D721Med (cell line): ENCODE results near the gene LIG3.

ENCODE experiments used
- DNase-seq: peaks from one replicate; pipeline ENCODE4 v3.0.0; 2011; ENCODE audit warnings: low spot score; ENCODE audit not compliant: insufficient read length
- FAIRE-seq: peaks from 2 replicates; lab custom pipeline; 2011; peaks lifted over from hg19 to GRCh38; lab: Jason Lieb, UNC
- CTCF ChIP-seq: IDR thresholded peaks from 2 replicates; pipeline ENCODE4 v1.5.1; 2012; ENCODE audit warnings: mild to moderate bottlenecking, control low read depth; ENCODE audit not compliant: insufficient read depth; ENCODE audit errors: missing control alignments

The LIG3 gene

GRCh38 chr17:35046245-35046644 lies 65.9 kb downstream of the LIG3 start:
- no peak for FAIRE-seq
- TF ChIP-seq CTCF, result no peak
- DNase-seq, result no peak

- no peak for TF ChIP-seq CTCF
- FAIRE-seq (peak; percentile 67), DNase-seq (peak; percentile 33)
These were observed 66.5 kb downstream of the LIG3 start for GRCh38 chr17:35046740-35047283.

GRCh38 chr17:35048685-35049379 lies 68.5 kb downstream of the LIG3 start:
- FAIRE-seq, result no peak
- TF ChIP-seq CTCF, result no peak
- DNase-seq, result no peak

- TF ChIP-seq CTCF, result no peak
- no peak for FAIRE-seq
- DNase-seq, result no peak
These were observed 69.9 kb downstream of the LIG3 start for GRCh38 chr17:35050170-35050569.

- no peak for FAIRE-seq
- no peak for TF ChIP-seq CTCF
- no peak for DNase-seq
These were observed 70.9 kb downstream of the LIG3 start for GRCh38 chr17:35051183-35051578.

GRCh38 chr17:35051579-35052240 lies 71.4 kb downstream of the LIG3 start:
- no peak for FAIRE-seq
- TF ChIP-seq CTCF, result no peak

GRCh38 chr17:35052241-35052610 lies 71.9 kb downstream of the LIG3 start:
- no peak for DNase-seq
- TF ChIP-seq CTCF, result no peak
- no peak for FAIRE-seq

More at GRCh38 chr17:35051579-35052240, 71.4 kb downstream of the LIG3 start:
- DNase-seq, result no peak
